Keratinocyte (primary cell): ENCODE results near the gene GP1BB. TPM values are rescaled to one million over a fixed set of nuclear protein-coding genes. Genes with fewer than 3 reads are reported as not detected.

ENCODE experiments used
- DNase-seq: peaks from one replicate; pipeline ENCODE4 v3.0.0-alpha.2; 2011; ENCODE audit warnings: low read depth, missing footprints, low spot score
- FAIRE-seq: peaks from 2 replicates; lab custom pipeline; 2011; peaks lifted over from hg19 to GRCh38; lab: Jason Lieb, UNC
- H2AFZ ChIP-seq: 2 replicates; pipeline ENCODE4 v1.6.0; 2012; ENCODE audit warnings: low read length, control low read depth, inconsistent platforms; ENCODE audit not compliant: control insufficient read depth
- H3K27ac ChIP-seq: 2 replicates; pipeline ENCODE4 v1.5.1; 2011; ENCODE audit warnings: low read length; ENCODE audit not compliant: control insufficient read depth, insufficient read depth
- H3K27me3 ChIP-seq: 3 replicates; pipeline ENCODE4 v1.6.0; 2011; ENCODE audit warnings: low read length; ENCODE audit not compliant: control insufficient read depth, insufficient read depth; ENCODE audit errors: extremely low read depth
- H3K36me3 ChIP-seq, 2 experiments: 2 replicates in 1 of 2; 3 replicates in 1 of 2; pipeline ENCODE4 v1.5.1; 2011; ENCODE audit warnings: low read length in 2 of 2, mild to moderate bottlenecking in 1 of 2; ENCODE audit not compliant: control insufficient read depth in 2 of 2, insufficient read depth in 2 of 2; ENCODE audit errors: extremely low read depth in 1 of 2
- H3K4me1 ChIP-seq: 3 replicates; pipeline ENCODE4 v1.5.1; 2011; ENCODE audit warnings: low read length; ENCODE audit not compliant: control insufficient read depth, insufficient read depth; ENCODE audit errors: extremely low read depth
- H3K4me2 ChIP-seq: 3 replicates; pipeline ENCODE4 v1.6.0; 2011; ENCODE audit warnings: low read depth, low read length; ENCODE audit not compliant: control insufficient read depth, insufficient read depth; ENCODE audit errors: extremely low read depth
- H3K4me3 ChIP-seq, 3 experiments: fragments of 200-600 bp in 1 of 3; sonication (generic) in 1 of 3; 2 replicates in 2 of 3; 3 replicates in 1 of 3; pipeline ENCODE4 v1.5.1; 2011 to 2016; ENCODE audit warnings: low read length in 3 of 3, mild to moderate bottlenecking in 3 of 3, control low read depth in 2 of 3, inconsistent platforms in 1 of 3, low read depth in 1 of 3, mixed read lengths in 1 of 3, mixed run types in 1 of 3, moderate library complexity in 1 of 3; ENCODE audit not compliant: control insufficient read depth in 2 of 3, insufficient read depth in 2 of 3; ENCODE audit errors: extremely low read depth in 1 of 3
- H3K79me2 ChIP-seq: 2 replicates; pipeline ENCODE4 v1.6.0; 2012; ENCODE audit warnings: low read length; ENCODE audit not compliant: control insufficient read depth, insufficient read depth
- H3K9ac ChIP-seq: 3 replicates; pipeline ENCODE4 v1.6.0; 2011; ENCODE audit warnings: low read length; ENCODE audit not compliant: control insufficient read depth, insufficient read depth; ENCODE audit errors: extremely low read depth
- H3K9me1 ChIP-seq: 3 replicates; pipeline ENCODE4 v1.6.0; 2011; ENCODE audit warnings: low read length; ENCODE audit not compliant: control insufficient read depth, insufficient read depth; ENCODE audit errors: extremely low read depth
- H3K9me3 ChIP-seq: 2 replicates; pipeline ENCODE4 v1.5.1; 2012; ENCODE audit warnings: low read depth, low read length; ENCODE audit not compliant: control insufficient read depth
- H4K20me1 ChIP-seq: 3 replicates; pipeline ENCODE4 v1.6.0; 2011; ENCODE audit warnings: low read length; ENCODE audit not compliant: control insufficient read depth, insufficient read depth; ENCODE audit errors: extremely low read depth
- EZH2 ChIP-seq: IDR thresholded peaks from one replicate; pipeline ENCODE4 v1.6.1; 2012; ENCODE audit warnings: inconsistent platforms, mild to moderate bottlenecking, low read length, moderate library complexity
- dilution Hi-C: fragments of 300-500 bp; cut with MboI; formaldehyde crosslinking; loops from one replicate; pipeline ENCODE4 v1.7.0; 2020; ENCODE audit warnings: low sequenced_read_pairs; ENCODE audit not compliant: extremely low pct_ligation_motif_present
- polyA plus RNA-seq, 5 experiments: library from polyadenylated mRNA; depleted of rRNA in 3 of 5; stranded (reverse) in 3 of 5; stranded (forward) in 1 of 5; unstranded in 1 of 5; fragments of >200 nt; gene quantifications; 1 replicate in 1 of 5; 2 replicates in 3 of 5; 3 replicates in 1 of 5; pipeline versions ENCODE4 v1.2.1 to v1.2.3, GENCODE V29; 2011 to 2012; ENCODE audit warnings: missing spikeins in 2 of 5, low read depth in 1 of 5, low replicate concordance in 1 of 5
- TF ChIP-seq, protein P1 (sequence below), 3 experiments: IDR thresholded peaks in 1 of 3; conservative IDR thresholded peaks in 1 of 3; optimal IDR thresholded peaks in 1 of 3; 2 replicates in 2 of 3; 3 replicates in 1 of 3; pipeline versions ENCODE3 to v1.5.1; 2011; ENCODE audit warnings: low read length in 3 of 3, mild to moderate bottlenecking in 3 of 3, moderate library complexity in 2 of 3, control low read depth in 1 of 3, inconsistent platforms in 1 of 3; ENCODE audit not compliant: insufficient read depth in 2 of 3; ENCODE audit errors: extremely low read depth in 1 of 3

GP1BB gene
- polyA plus RNA-seq, 1 donor (not counting 4 experiments of a cell fraction or from before 2014, with no cell fraction given) = 0.05 TPM

DNA sequence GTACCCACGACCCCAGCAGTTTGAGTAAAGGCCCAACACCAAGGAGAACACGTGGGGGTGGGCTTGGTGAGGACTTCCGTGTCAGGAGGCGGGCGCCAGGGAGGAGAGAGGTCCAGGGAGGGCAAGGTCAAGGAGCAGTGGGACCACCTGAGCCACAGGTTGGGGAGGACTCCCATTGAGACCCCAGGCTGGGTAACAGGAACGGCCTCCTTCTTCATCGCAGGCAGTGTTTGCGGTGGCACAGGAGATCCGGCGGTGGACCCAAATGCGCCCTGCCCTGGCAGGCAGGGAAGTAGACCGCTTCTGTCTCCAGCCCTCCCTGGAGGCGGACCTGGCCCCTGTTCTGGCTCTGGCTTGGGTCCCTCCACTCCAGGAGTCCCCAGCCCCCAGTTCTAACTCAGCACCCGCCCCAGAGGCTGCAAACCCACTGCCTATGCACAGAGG, 31.4 kb downstream of the GP1BB start:
- H3K9me3 ChIP-seq = no peaks in the 10 kb centered on the region
- no peak overlapping the region for H3K4me3 ChIP-seq
- H4K20me1 ChIP-seq = no peaks in the 10 kb centered on the region
- peaks cover 55% of the 10 kb centered on the region for H3K27me3 ChIP-seq
- H3K4me1 ChIP-seq = peaks cover 4% of the 10 kb centered on the region
- no peak overlapping the region for H3K9ac ChIP-seq
- TF ChIP-seq, protein P1, sequence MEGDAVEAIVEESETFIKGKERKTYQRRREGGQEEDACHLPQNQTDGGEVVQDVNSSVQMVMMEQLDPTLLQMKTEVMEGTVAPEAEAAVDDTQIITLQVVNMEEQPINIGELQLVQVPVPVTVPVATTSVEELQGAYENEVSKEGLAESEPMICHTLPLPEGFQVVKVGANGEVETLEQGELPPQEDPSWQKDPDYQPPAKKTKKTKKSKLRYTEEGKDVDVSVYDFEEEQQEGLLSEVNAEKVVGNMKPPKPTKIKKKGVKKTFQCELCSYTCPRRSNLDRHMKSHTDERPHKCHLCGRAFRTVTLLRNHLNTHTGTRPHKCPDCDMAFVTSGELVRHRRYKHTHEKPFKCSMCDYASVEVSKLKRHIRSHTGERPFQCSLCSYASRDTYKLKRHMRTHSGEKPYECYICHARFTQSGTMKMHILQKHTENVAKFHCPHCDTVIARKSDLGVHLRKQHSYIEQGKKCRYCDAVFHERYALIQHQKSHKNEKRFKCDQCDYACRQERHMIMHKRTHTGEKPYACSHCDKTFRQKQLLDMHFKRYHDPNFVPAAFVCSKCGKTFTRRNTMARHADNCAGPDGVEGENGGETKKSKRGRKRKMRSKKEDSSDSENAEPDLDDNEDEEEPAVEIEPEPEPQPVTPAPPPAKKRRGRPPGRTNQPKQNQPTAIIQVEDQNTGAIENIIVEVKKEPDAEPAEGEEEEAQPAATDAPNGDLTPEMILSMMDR (optimal IDR thresholded peaks at IDR 0.05 in 1 of 3, IDR thresholded peaks at IDR 0.05 in 1 of 3, conservative IDR thresholded peaks at IDR 0.05 in 1 of 3; ENCODE audit: extremely low read depth in 1 of 3, insufficient read depth in 2 of 3, low read length in 3 of 3) = no peak
- TF ChIP-seq EZH2 = no peak
- FAIRE-seq (no peak), DNase-seq (no peak)
- no peaks in the 10 kb centered on the region for H3K9me1 ChIP-seq
- H3K27ac ChIP-seq = no peak overlapping the region
- H3K36me3 ChIP-seq = no peaks in the 10 kb centered on the region
- dilution Hi-C loops = no loop called here
- no peaks in the 10 kb centered on the region for H3K79me2 ChIP-seq
- H3K4me2 ChIP-seq = no peak overlapping the region
- no peak overlapping the region for H2AFZ ChIP-seq

- Histone ChIP-seq H3K4me1 (peaks cover 6% of the 10 kb centered on the region), H2AFZ (no peak overlapping the region), H4K20me1 (no peaks in the 10 kb centered on the region), H3K27me3 (peaks cover 60% of the 10 kb centered on the region), H3K9me1 (no peaks in the 10 kb centered on the region), H3K27ac (no peak overlapping the region), H3K9ac (no peak overlapping the region), H3K36me3 (no peaks in the 10 kb centered on the region), H3K79me2 (no peaks in the 10 kb centered on the region), H3K4me2 (no peak overlapping the region), H3K4me3 (no peak overlapping the region), H3K9me3 (no peaks in the 10 kb centered on the region)
- DNase-seq = no peak
- no peak for FAIRE-seq
- no peak for TF ChIP-seq EZH2
- TF ChIP-seq, protein P1 (optimal IDR thresholded peaks at IDR 0.05 in 1 of 3, IDR thresholded peaks at IDR 0.05 in 1 of 3, conservative IDR thresholded peaks at IDR 0.05 in 1 of 3; ENCODE audit: extremely low read depth in 1 of 3, insufficient read depth in 2 of 3, low read length in 3 of 3) = no peak
- dilution Hi-C loops = no loop called here
Measured at GRCh38 chr22:19755145-19755710, 31.9 kb downstream of the GP1BB start.
